GM04503 (cell line): ENCODE data around the gene RALGPS2.
"Not testable (repeated sequence)": the region's sequence is repeated elsewhere in the genome, so short reads cannot be mapped to it uniquely, and the experiment has no call there.

Source experiments
- DNase-seq: peaks from one replicate; pipeline ENCODE4 v3.0.0-alpha.2; 2012; ENCODE audit warnings: low read depth

The RALGPS2 gene

DNA sequence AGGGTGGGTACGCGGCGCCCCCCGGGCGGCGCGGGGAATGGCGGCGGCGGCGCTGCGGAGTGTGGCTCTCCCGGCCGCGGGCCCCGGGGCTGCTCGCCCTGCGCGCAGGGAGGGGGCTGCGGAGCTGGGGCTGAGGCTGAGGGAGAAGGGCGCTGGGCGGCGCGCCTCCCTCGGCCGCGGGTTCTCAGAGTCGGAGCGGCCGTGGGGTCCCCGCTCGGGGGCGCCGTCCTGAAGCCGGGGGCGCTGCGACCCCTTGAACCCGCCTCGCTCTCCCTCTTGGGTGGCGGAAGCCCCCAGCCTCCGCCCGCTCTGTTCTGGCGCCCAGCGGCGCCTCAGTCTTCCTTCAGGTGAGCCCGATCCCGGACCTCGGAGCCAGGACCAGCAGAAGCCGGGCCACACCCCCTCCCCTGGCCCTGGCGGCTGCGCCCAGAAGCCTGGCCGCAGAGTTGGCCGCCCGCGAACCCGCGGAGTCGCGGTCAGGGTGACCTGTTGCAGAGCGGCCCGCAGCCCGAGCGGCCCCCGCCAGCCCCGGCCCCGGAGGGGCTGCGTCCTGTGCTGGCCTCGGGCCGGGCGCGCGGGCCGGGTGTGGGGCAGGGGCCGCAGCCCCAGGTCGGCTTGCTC lies 532 bp downstream of the RALGPS2 start:
- DNase-seq = no peak

DNA sequence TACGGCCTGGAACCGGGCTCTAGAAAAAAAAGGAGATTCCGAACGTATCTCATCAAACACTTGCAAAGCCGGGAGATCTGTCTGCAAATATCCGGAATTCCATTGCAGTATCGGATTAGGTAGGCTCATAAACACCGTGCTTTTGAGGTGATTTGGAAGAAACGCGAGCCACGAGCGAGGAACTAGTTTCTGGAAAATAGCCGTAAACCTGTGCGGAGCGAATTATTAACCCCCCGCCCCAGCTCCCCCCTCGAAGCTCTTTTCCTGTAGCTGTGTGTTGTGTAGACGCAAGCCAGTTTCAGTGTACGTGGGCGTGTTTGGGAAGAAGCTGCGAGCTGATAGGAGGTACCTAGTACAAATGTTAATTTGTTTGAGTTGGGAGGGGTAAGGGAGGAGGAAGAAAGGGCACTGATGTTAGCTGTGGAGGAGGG lies 1.1 kb downstream of the RALGPS2 start:
- DNase-seq = no peak

DNA sequence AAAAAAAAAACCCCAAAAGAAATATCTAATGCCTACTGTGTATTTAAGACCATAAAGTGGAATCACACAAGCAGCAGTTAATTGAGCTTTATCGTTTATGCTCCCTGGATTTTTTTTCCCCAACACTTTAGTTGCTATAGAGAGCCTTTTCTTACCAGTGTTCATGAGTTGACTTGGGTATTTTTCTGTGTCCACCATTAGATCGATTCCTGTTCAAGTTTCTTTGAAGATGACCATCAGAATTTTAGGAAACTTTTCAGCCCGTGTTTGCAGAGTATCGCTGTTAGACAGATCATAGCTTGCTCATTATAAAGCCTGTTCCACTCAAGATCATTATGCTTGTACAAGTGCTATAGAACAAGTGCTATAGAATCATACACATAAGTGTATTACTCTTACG lies 1.5 kb downstream of the RALGPS2 start:
- no peak for DNase-seq

DNA sequence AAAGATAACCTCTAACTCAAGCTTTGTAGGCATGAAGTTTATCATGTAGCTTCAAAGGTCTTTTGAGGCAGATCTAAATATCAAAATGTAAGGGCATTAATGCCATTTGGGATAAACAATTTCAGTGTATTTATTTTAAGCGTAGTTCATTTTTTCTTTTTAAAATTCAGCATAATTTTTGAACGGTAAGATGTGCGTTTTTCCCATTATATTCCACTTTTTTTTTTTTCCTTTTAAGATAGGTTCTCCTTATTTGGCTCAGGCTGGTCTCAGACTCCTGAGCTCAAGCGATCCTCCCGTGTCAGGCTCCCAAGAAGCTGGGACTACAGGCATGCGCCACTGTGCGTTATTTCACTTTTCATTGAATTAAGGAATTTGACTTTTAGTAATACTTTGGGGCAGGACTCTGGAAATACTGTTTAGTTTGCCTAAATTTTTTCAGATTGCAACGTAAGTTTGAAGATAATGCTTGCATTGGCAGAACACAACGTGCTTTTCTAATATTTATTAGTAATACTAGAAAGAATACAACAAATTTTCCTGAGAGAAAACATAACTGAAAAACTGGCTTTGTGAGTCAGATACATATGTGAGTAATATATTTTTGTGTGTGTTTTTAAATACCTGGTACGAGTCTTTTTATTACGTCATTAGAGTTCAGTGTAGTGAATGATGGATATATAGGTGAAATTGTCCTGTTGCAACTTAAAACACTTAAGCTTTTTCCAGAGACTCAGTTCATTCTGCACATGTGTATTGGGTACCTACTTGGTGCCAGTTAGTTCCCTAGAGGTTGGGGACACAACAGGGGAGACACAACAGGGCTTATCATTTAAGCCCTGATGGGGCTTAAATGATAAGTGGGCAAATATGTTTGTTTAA lies 2.2 kb downstream of the RALGPS2 start:
- no peak for DNase-seq

DNA sequence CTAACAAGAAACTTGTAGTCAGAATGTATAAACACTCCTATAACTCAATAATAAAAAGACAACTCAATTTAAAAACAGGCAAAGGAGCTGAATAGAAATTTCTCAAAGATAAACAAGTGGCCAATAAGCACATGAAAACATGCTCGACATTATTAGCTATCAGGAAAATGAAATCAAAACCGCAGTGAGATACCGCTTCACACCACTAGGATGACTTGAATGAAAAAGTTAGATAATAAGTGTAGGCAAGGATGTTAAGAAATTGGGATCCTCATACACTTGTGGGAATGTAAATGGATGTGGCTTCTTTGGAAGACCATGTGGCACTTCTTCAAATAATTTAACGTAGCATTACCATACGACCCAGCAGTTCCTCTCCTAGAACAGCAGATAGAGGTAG lies 8.9 kb downstream of the RALGPS2 start:
- DNase-seq = no peak

DNA sequence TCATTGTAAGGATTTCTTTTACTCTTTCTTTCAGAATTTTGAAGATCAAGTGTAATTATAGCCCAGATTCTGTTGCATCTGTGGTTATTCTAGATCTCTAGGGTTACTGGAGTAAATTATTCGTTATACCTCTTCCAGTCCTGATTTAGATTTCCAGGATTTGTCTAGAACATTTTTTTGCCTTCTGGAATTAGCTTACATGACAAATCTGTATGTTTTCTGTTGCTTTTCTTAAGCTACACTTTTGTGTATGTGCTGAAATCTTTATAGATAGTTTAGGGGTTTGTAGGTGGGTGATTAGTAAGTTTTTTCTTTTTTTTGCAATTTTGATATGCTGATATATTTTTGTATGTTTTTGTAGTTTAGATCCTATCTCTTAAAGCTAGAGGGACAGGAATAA lies 13.7 kb downstream of the RALGPS2 start:
- no peak for DNase-seq

DNA sequence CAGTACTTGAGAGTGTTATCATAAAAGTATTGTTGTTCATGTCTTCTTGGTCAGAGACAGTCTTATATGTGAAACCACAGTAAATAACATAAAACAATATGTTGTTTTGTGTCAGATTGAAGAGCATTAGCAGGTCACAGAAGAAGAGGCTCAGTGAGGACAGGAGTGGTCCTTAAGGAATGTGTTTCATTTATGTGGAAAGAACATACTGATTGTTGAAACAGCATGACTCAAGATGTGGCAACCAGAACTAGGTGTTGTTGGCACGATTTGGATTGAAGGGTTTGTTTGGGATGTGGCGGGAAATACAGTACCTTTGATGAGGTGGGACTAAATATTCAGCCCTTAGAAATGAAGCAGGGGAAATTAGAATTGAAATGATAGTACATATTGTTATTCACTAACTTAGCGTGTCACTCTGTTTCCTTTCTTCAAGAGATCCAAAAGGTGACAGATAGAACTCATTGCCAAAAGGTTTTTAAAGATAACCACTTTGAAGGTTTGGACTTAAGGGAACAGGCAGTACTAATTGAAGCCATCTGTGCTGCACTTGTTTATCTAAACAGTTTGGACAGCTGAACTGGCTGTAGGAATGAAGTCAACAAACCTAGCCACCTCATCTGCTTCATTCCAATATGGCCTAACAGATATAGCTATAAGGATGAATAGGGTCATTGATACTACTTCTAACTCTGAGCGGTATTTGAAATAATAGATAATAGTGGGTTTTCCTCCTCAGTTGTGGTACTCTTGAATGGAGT lies 14.4 kb downstream of the RALGPS2 start:
- DNase-seq = no peak

DNA sequence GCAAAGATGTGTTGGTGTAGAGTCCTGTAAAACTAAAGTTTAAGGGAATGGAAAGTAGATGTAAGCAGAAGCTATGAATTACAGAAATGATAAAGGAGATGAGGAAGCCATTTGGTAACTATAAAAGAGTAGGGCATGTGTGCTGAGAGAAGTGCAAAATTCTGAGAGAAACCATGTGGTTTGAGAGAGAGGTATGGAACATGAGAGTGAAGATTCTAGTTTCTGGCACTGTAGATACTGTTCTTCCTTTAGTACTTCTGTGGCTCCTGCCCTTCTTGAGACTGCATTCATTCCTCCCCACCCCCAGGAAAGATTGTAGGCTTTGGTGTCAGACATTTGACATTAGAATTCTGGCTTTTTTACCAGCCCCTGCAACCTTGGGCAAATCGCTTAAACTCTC lies 15.4 kb downstream of the RALGPS2 start:
- no peak for DNase-seq

DNA sequence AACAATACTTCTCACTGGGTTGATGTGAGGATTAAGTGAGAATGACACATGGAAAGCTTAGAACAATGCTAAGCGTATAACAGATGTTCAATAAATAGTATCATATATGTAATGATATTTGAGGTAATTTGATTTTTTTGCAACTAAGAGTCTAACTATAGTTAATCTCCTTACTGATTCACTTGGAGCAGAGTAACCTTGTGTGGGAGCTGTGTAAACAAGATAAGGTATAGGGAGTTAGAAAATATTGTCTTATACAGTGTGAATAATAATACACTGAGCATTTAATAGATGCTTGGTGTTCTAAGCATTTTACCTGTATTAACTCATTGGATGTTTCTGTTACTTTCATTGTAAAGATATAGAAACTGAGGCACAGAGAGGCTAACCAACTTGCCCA lies 15.9 kb downstream of the RALGPS2 start:
- no peak for DNase-seq

DNA sequence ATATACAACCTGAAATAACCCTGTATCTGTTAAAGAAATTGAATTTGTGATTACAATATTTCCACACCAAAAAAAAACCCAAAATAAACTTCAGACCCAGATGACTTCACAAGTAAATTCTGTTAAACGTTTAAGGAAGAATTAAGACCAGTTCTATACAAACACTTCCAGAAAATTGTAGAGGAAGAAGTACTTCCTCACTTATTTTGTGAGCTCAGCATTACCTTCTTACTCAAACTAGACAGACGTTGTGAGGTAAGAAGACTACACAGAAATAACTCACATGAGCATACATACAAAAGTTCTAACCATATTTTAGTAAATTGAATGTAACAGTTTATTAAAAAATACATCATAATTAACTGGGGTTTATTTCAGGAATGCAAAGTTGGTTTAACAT lies 18.8 kb downstream of the RALGPS2 start:
- no peak for DNase-seq

DNA sequence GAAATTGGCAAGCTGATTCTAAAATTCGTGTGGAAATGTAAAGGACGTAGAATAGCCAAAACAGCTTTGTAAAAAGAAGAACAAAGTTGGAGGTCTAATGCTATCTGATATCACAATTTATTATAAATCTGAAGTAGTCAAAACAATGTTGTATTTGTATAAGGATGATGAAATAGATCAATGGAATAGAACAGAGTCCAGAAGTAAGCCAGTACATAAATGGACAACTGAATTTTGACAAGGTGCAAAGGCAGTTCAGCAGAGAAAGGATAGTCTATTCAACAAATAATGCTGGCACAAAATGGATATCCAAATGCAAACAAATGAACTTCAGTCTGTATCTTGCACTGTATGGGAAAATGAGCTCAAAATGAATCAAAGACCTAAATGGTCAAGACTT lies 20.2 kb downstream of the RALGPS2 start:
- no peak for DNase-seq

DNA sequence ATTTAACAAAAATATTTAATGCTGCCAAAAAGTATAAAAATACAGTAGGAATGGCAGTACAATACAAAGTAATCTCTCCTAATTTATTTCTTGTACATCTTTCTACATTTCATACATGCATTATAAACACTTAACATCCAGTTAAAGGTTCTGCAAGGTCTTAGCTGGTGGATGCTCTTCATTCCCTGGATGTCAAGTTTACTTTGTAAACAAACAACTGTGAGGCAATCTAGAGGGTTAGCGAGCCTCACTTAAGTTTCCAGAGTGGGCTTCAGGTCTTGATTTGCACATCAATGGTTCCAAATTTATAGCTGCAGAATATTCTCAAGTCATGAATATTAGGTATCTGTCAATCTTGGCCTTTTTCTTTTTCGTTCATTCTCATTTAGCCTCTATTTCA lies 21.3 kb downstream of the RALGPS2 start:
- no peak for DNase-seq

DNA sequence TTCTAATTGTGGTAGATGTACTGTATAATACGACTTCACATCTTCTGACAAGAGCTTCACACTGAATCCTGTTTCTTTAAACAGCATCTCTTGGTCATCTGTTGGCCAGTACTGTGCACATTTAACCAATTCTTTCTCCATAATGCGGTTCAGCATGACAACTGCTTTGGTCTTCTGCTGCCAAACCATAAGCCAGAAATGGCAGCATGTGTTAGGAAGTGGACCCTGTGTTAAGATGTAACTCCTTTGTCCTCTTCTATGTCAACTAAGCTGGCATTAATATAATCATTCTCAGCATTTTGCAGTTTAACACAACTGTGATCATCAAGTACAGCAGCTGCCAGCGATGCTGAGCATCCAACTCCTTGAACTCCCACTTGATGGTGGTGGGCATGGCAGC lies 22.3 kb downstream of the RALGPS2 start:
- DNase-seq = not testable (repeated sequence)

DNA sequence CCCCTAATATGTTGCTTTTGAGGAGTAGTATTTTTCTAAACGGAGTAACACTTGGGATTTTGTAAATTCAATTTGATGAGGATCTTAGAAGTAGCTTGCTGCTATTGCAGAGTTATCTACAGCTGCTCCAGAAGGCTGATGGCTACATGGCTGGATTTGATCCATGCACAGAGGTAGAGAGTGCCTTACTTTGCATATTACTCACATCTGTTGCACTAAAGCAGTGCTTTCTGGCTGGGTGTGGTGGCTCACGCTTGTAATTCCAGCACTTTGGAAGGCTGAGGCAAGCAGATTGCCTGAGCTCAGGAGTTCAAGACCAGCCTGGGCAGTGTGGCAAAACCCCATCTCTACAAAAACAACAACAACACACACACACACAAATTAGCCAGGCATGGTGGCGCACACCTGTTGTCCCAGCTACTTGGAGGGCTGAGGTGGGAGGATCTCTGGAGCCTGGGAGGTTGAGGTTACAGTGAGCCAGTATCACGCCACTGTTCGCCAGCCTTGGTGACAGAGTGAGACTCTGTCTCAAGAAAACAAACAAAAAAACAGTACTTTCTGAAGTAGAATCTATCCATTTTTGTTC lies 24.6 kb downstream of the RALGPS2 start:
- no peak for DNase-seq

DNA sequence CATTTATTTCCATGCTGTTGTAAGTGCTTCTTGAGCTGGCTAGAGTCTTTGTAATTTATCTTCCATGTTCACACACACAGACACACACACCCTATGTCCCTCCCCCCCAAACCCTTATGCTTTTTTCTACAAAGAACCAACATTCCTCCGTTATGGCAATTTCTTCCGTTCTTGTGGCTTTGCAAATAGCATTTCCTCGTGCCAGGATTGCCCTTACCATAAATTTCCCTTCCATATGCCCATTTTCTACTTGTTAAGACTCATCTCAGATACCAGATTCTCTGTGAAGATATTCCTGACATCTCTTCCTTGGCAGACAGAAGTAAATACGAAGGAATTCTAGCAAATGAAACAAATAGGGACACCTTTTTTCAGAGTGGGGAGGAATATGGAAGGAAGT lies 26.0 kb downstream of the RALGPS2 start:
- DNase-seq = no peak

DNA sequence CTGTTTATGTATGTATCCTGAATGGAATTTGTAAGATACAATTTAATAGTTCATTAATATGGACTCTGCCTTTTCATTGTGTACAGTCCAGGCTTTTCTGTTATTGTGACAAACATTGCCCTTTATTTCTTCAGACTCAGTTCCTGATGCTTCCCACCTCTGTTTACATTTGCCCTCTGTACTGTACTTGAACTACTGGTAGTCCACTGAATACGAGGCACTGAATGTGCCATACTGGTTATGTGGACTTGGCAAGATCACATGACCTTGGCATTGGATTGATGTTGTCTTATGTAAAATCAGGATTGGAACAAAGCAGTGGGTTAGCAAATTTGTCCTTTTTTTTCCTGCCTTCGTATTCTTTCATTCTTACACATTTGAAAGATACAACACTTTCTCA lies 27.8 kb downstream of the RALGPS2 start:
- no peak for DNase-seq

DNA sequence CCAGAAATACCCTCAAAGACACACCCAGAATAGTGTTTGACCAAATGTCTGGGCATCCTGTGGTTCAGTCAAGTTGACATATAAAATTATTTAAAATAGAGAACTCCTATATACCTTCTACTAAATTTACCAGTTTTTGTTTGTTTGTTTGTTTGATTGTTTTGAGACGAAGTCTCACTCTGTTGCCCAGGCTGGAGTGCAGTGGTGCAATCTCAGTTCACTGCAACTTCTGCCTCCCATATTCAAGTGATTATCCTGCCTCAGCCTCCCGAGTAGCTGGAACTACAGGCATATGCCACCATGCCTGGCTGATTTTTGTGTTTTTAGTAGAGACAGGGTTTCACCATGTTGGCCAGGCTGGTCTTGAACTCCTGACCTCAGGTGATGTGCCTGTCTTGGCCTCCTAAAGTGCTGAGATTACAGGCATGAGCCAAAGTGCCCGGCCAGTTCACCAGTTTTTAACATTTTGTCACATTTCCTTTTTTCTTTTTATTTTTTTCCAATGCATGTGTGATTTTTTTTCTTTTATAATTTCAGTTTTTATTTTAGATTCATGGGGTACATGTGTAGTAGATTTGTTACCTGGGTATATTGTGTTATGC lies 29.7 kb downstream of the RALGPS2 start:
- not testable (repeated sequence) for DNase-seq

DNA sequence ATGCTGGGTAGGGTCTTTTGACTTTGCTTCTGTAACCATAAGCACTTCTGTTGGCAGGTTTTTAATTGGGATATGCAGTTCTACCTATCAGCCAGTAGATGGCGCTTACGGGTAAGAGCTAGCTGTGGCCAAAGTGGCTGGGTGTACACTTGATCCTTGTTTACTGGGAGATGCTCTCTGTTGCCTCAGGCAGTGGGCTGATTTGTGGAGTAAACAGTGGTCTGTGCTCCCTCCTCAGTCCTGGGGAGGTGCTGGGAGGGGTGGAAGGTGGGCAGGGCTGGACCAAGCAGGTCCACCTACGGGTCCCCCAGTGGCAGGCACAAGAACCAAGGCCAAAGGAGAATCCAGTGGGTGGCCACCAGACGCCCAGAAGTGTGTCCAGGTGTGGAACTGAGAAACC lies 43.4 kb downstream of the RALGPS2 start:
- DNase-seq = no peak

DNA sequence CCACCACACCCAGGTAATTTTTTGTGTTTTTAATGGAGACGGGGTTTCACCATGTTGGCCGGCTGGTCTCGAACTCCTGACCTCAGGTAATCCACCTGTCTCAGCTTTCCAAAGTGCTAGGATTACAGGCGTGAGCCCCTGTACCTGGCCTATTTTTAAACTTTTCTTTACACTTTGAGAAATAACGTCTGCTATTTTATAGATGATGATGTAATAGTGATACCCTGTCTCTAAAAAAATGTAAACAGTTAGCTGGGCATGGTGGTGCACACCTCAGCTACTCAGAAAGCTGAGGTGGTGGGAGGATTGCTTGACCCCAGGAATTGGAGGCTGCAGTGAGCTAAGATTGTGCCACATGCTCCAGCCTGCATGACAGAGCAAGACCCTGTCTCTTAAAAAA lies 47.9 kb downstream of the RALGPS2 start:
- DNase-seq = no peak

DNA sequence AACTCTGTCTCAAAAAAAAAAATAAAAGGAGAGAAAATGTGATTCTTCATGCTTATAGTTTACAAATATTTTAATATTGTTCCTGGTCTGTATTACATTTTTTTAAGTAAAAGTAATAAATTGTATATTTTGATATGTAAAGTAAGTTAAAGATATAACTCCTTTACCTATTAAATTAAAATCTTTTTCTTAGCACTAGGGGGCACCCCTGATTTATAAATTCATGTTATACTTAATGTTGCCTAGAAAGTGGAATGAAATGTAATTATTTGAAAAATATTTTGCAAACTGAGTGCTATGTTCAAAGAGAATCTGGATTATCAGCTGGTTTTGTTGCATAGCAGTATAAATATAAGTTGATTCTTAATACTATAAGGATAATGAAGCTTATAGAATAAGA lies 49.2 kb downstream of the RALGPS2 start:
- DNase-seq = no peak

DNA sequence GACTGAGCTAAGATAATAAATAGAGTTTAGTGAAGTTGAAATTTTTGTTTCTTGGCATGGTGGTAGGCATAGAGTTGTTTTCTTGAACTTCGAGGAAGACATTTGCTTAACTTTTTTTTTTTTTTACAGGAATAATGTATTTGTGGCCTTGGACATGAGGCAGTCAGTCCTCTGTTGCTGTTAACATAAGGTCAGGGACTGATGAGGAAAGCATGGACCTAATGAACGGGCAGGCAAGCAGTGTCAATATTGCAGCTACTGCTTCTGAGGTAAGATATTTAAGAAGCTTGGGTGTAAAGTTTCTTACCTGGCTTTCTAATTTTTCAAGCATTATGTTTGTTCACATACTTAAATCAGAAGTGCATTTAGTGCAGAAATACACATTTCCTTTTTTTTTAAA lies 51.5 kb downstream of the RALGPS2 start:
- DNase-seq = no peak
